Activated CD8-positive, alpha-beta T cell treated with anti-CD3 and anti-CD28 coated beads for 36 hours (primary cell): Measurements from ENCODE around the gene MTMR12. TPM values are rescaled to one million over a fixed set of nuclear protein-coding genes. Genes with fewer than 3 reads are reported as not detected.
"Not testable (repeated sequence)": the region's sequence is repeated elsewhere in the genome, so short reads cannot be mapped to it uniquely, and the experiment has no call there.

ENCODE experiments used
- ATAC-seq: fragments of 200-7000 bp; cut with Tn5 transposase; one replicate; pipeline ENCODE4 v1.10.0; 2021; ENCODE audit warnings: mild to moderate bottlenecking, moderate library complexity
- CTCF ChIA-PET: fragments of 350-600 bp; sonication (Branson Sonifier 250); formaldehyde crosslinking; loops from one replicate; lab custom pipeline; 2021; ENCODE audit warnings: antibody characterized with exemption; lab: Charles Lee
- POLR2A ChIA-PET: fragments of 350-600 bp; sonication (Branson Sonifier 250); formaldehyde crosslinking; loops from one replicate; lab custom pipeline; 2021; ENCODE audit warnings: antibody characterized with exemption; lab: Charles Lee
- DNase-seq: peaks from one replicate; pipeline ENCODE4 v3.0.0-alpha.2; 2020
- H3K27ac Mint-ChIP-seq: one replicate; pipeline ENCODE4 v1.8.0; 2021; ENCODE audit warnings: mild to moderate bottlenecking, mixed read lengths
- H3K27me3 Mint-ChIP-seq: one replicate; pipeline ENCODE4 v1.8.0; 2021; ENCODE audit warnings: mixed read lengths
- H3K36me3 Mint-ChIP-seq: one replicate; pipeline ENCODE4 v1.8.0; 2021; ENCODE audit warnings: low read depth, mixed read lengths
- H3K4me1 Mint-ChIP-seq: one replicate; pipeline ENCODE4 v1.8.0; 2021; ENCODE audit warnings: low read depth, mixed read lengths
- H3K4me3 Mint-ChIP-seq: one replicate; pipeline ENCODE4 v1.8.0; 2021; ENCODE audit warnings: mild to moderate bottlenecking, moderate library complexity, mixed read lengths
- H3K9me3 Mint-ChIP-seq: one replicate; pipeline ENCODE4 v1.8.0; 2021; ENCODE audit warnings: mixed read lengths
- CTCF ChIP-seq: fragments of 200-600 bp; IDR thresholded peaks from one replicate; pipeline ENCODE4 v1.8.0; 2022; ENCODE audit warnings: antibody characterized with exemption, mild to moderate bottlenecking
- intact Hi-C: fragments of 100-400 bp; cut with micrococcal nuclease; formaldehyde crosslinking; loops from one replicate; pipeline ENCODE4 v1.10.0; 2022
- total RNA-seq, 2 experiments: library from RNA; stranded (reverse); gene quantifications; one replicate each; pipeline ENCODE4 v1.2.3, GENCODE V29; 2021

MTMR12 gene
- total RNA-seq, 2 experiments from 2014 or later: 19.7 to 19.9 TPM

- DNase-seq, CTCF ChIA-PET, H3K27me3 Mint-ChIP-seq, intact Hi-C loops, H3K27ac Mint-ChIP-seq, H3K4me3 Mint-ChIP-seq, H3K9me3 Mint-ChIP-seq, ATAC-seq, H3K36me3 Mint-ChIP-seq: not testable (repeated sequence)
- POLR2A ChIA-PET: interaction anchor here (0.7 kb wide), 1 partner anchor 16 kb away, joined by 3 read pairs; no protein-coding TSS in a partner anchor
- peaks cover 30% of the 10 kb centered on the region for H3K4me1 Mint-ChIP-seq
Measured at GRCh38 chr5:32288135-32288534, 24.6 kb downstream of the MTMR12 start.

- H3K27ac Mint-ChIP-seq, H3K4me3 Mint-ChIP-seq, POLR2A ChIA-PET, H3K36me3 Mint-ChIP-seq, DNase-seq, intact Hi-C loops, CTCF ChIA-PET, H3K9me3 Mint-ChIP-seq, ATAC-seq, H3K27me3 Mint-ChIP-seq: not testable (repeated sequence)
- H3K4me1 Mint-ChIP-seq: peaks cover 35% of the 10 kb centered on the region
Measured at GRCh38 chr5:32287525-32287924, 25.2 kb downstream of the MTMR12 start.

- POLR2A ChIA-PET: no interaction called here
- Mint-ChIP-seq H3K4me3 (no peak overlapping the region), H3K9me3 (peaks cover 3% of the 10 kb centered on the region), H3K27ac (no peak overlapping the region), H3K36me3 (peaks cover 12% of the 10 kb centered on the region), H3K4me1 (peaks cover 43% of the 10 kb centered on the region), H3K27me3 (no peaks in the 10 kb centered on the region)
- intact Hi-C loops: no loop called here
- no peak for TF ChIP-seq CTCF
- ATAC-seq: no peak
- CTCF ChIA-PET: interaction anchor here (1.4 kb wide), 1 partner anchor 304 kb away, joined by 5 read pairs; no protein-coding TSS in a partner anchor
- no peak for DNase-seq
Measured at GRCh38 chr5:32285510-32286138, 27.1 kb downstream of the MTMR12 start.

GRCh38 chr5:32283539-32284377, 29.0 kb downstream of the MTMR12 start:
- ChIA-PET POLR2A (interaction anchor here (0.9 to 1.0 kb wide), 2 partner anchors 30 to 109 kb away, joined by 3 to 4 read pairs; partner anchors contain the start of gene MTMR12), CTCF (interaction anchor here (0.9 to 2.1 kb wide), 4 partner anchors 14 to 157 kb away, joined by 3 to 8 read pairs (median 4); no protein-coding TSS in a partner anchor)
- peaks cover 51% of the 10 kb centered on the region for H3K4me1 Mint-ChIP-seq
- no peak overlapping the region for H3K4me3 Mint-ChIP-seq
- peaks cover 22% of the 10 kb centered on the region for H3K36me3 Mint-ChIP-seq
- no peak for TF ChIP-seq CTCF
- H3K27me3 Mint-ChIP-seq: no peaks in the 10 kb centered on the region
- peaks cover 3% of the 10 kb centered on the region for H3K9me3 Mint-ChIP-seq
- ATAC-seq: peak; percentile 86
- intact Hi-C loops: no loop called here
- peak overlapping the region; percentile 48 for H3K27ac Mint-ChIP-seq
- peak; percentile 54 for DNase-seq

GRCh38 chr5:32283061-32283460, 29.7 kb downstream of the MTMR12 start:
- ATAC-seq: no peak
- TF ChIP-seq CTCF: no peak
- Mint-ChIP-seq H3K4me3 (no peak overlapping the region), H3K9me3 (peaks cover 3% of the 10 kb centered on the region), H3K27ac (no peak overlapping the region), H3K4me1 (peaks cover 58% of the 10 kb centered on the region), H3K36me3 (peaks cover 22% of the 10 kb centered on the region), H3K27me3 (no peaks in the 10 kb centered on the region)
- ChIA-PET POLR2A (interaction anchor here (0.9 to 1.0 kb wide), 2 partner anchors 30 to 108 kb away, joined by 3 to 4 read pairs; partner anchors contain the start of gene MTMR12), CTCF (interaction anchor here (0.6 to 2.1 kb wide), 4 partner anchors 25 to 156 kb away, joined by 3 to 8 read pairs (median 4); no protein-coding TSS in a partner anchor)
- intact Hi-C loops: no loop called here
- DNase-seq: no peak
